LHCN-M2 (cell line): ENCODE data around the gene ROM1. TPM values are rescaled to one million over a fixed set of nuclear protein-coding genes. Genes with fewer than 3 reads are reported as not detected.
"Not testable (repeated sequence)": the region's sequence is repeated elsewhere in the genome, so short reads cannot be mapped to it uniquely, and the experiment has no call there.

ENCODE experiments used
- DNase-seq: peaks from one replicate; pipeline ENCODE4 v3.0.0-alpha.2; 2012; ENCODE audit warnings: low read depth
- total RNA-seq: library from RNA; depleted of rRNA; stranded (reverse); fragments of >200 nt; gene quantifications from 2 replicates; pipeline ENCODE4 v1.2.3, GENCODE V29; 2014; rRNA removed

ROM1 gene
- total RNA-seq, 1 experiment from 2014 or later = 8.9 TPM

GRCh38 chr11:62648967-62649364 is 35.9 kb downstream of the ROM1 start:
- DNase-seq = no peak

GRCh38 chr11:62649486-62649885 is 36.4 kb downstream of the ROM1 start:
- no peak for DNase-seq

- DNase-seq = not testable (repeated sequence)
Observed at GRCh38 chr11:62650283-62650682, 37.2 kb downstream of the ROM1 start.

GRCh38 chr11:62652161-62653006 is 39.3 kb downstream of the ROM1 start:
- DNase-seq = no peak

- no peak for DNase-seq
Observed at GRCh38 chr11:62654297-62654696, 41.2 kb downstream of the ROM1 start.

GRCh38 chr11:62656796-62657429 is 43.9 kb downstream of the ROM1 start:
- no peak for DNase-seq

- DNase-seq = peak; percentile 44
Observed at GRCh38 chr11:62664405-62665074, 51.5 kb downstream of the ROM1 start.

Other genes with a start within 250 kb of the ROM1 start
- gene SCGB1A1, start 194.2 kb upstream of the ROM1 start, total RNA-seq = not detected in 2 replicates
- 313 and 332 TPM in 2 replicates for gene AHNAK, start 66.5 kb upstream of the ROM1 start, total RNA-seq
- gene EEF1G, start 39.4 kb upstream of the ROM1 start, total RNA-seq = 1,532 and 1,571 TPM in 2 replicates
- gene TUT1, start 21.7 kb upstream of the ROM1 start, total RNA-seq = 9.0 and 9.8 TPM in 2 replicates
- gene MTA2, start 11.4 kb upstream of the ROM1 start, total RNA-seq = 142 and 149 TPM in 2 replicates
- gene EML3, start 482 bp upstream of the ROM1 start, total RNA-seq = 41.5 and 46.8 TPM in 2 replicates
- gene B3GAT3, start 8.7 kb downstream of the ROM1 start, total RNA-seq = 74.1 and 92.8 TPM in 2 replicates
- gene GANAB, start 33.4 kb downstream of the ROM1 start, total RNA-seq = 267 and 299 TPM in 2 replicates
- 27.9 and 28.1 TPM in 2 replicates for gene INTS5, start 40.0 kb downstream of the ROM1 start, total RNA-seq
- gene C11orf98, start 52.0 kb downstream of the ROM1 start, total RNA-seq = 55.7 and 72.4 TPM in 2 replicates
- gene CSKMT, start 52.1 kb downstream of the ROM1 start, total RNA-seq = 3.2 and 8.7 TPM in 2 replicates
- gene UQCC3, start 58.4 kb downstream of the ROM1 start, total RNA-seq = 11.0 and 16.4 TPM in 2 replicates
- 3.7 and 4.7 TPM in 2 replicates for gene LBHD1, start 59.0 kb downstream of the ROM1 start, total RNA-seq
- 97.0 and 122 TPM in 2 replicates for gene UBXN1, start 65.8 kb downstream of the ROM1 start, total RNA-seq
- gene LRRN4CL, start 76.3 kb downstream of the ROM1 start, total RNA-seq = 41.4 and 68.1 TPM in 2 replicates
- gene BSCL2, start 94.2 kb downstream of the ROM1 start, total RNA-seq = 80.1 and 86.2 TPM in 2 replicates
- gene GNG3, start 94.4 kb downstream of the ROM1 start, total RNA-seq = not detected in 2 replicates
- 8.7 and 14.4 TPM in 2 replicates for gene HNRNPUL2, start 114.2 kb downstream of the ROM1 start, total RNA-seq
- gene TTC9C, start 115.2 kb downstream of the ROM1 start, total RNA-seq = 31.8 and 53.4 TPM in 2 replicates
- gene ZBTB3, start 140.9 kb downstream of the ROM1 start, total RNA-seq = 6.7 and 9.2 TPM in 2 replicates
- 82.5 and 86.6 TPM in 2 replicates for gene POLR2G, start 148.3 kb downstream of the ROM1 start, total RNA-seq
- 21.7 and 25.9 TPM in 2 replicates for gene TAF6L, start 158.1 kb downstream of the ROM1 start, total RNA-seq
- gene TMEM179B, start 174.1 kb downstream of the ROM1 start, total RNA-seq = 53.6 and 78.5 TPM in 2 replicates
- gene TMEM223, start 178.7 kb downstream of the ROM1 start, total RNA-seq = 26.9 and 32.6 TPM in 2 replicates
- 34.2 and 39.6 TPM in 2 replicates for gene NXF1, start 192.2 kb downstream of the ROM1 start, total RNA-seq
- 21.5 and 25.2 TPM in 2 replicates for gene STX5, start 218.8 kb downstream of the ROM1 start, total RNA-seq
- not detected in 2 replicates for gene TEX54, start 219.6 kb downstream of the ROM1 start, total RNA-seq
- 56.5 and 56.6 TPM in 2 replicates for gene WDR74, start 226.3 kb downstream of the ROM1 start, total RNA-seq